Measurements from ENCODE around the gene BTBD16.

The BTBD16 gene

DNA sequence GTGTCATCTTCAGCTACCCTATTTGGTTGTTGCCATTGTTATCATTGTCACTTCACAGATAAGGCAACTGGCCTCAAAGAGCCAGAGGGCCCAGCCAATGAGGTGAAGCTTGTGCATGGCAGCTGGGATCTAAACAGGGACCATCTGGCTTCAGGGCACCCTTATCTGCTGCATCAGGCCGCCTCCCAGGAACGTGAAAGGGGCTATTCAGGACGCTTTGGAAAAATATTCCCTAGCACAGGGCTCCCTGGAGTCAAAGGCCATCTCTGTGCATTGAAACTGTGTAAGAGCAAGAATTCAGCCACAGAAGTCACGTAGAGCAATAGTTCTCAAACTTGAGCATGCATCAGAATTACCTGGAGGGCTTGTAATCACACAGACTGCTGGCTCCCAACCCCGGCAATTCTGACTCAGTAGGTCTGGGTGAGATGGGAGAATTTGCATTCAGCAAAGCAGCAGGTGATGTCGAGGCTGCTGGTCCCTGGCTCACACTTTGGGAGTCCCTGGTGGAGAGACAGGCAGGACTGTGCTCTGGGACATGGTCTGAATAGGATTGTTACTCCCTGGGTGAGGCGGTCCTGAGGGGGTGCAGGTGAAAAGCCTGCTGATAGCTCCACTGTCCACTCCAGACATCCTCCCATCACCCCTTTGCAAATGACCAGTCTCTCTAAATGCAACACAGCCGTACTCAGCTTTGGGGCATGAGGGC, 81.9 kb downstream of the BTBD16 start:
- no peak overlapping the region for H3K9ac ChIP-seq (ENCODE audit: low read length)
- H3K36me3 ChIP-seq (ENCODE audit: insufficient read depth, low read length), result no peaks in the 10 kb centered on the region
- no peak overlapping the region for H3K4me3 ChIP-seq (ENCODE audit: low read depth in 1 of 2, low read length in 2 of 2)
- H3K27ac ChIP-seq (ENCODE audit: low read depth, low read length), result no peak overlapping the region
- H3K4me1 ChIP-seq (ENCODE audit: insufficient read depth, low read length), result no peaks in the 10 kb centered on the region
- H3K27me3 ChIP-seq (ENCODE audit: control insufficient read depth in 1 of 2, insufficient read depth in 2 of 2, low read length in 2 of 2), result no peaks in the 10 kb centered on the region
- H3K9me3 ChIP-seq (ENCODE audit: low read length), result no peaks in the 10 kb centered on the region

DNA sequence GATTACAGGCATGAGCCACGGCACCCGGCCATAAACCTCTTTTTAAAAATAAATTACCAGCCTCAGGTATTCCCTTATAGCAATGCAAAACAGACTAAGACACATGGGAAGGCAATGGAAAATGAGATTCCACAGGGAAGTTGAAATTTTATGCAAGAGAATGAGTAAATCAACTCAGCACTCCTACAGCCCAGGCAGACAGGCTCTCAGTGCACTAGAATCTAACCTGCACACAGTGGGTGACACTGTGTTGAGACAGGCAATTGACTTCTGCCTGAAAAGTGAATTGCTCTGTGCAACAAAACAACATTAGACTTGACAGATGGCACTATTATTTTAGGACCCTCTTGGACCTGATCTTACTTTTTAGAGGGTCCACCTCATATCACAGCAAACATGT, 83.3 kb downstream of the BTBD16 start:
- H3K9me3 ChIP-seq (ENCODE audit: low read length), result no peaks in the 10 kb centered on the region
- no peaks in the 10 kb centered on the region for H3K4me1 ChIP-seq (ENCODE audit: insufficient read depth, low read length)
- H3K9ac ChIP-seq (ENCODE audit: low read length), result no peak overlapping the region
- H3K36me3 ChIP-seq (ENCODE audit: insufficient read depth, low read length), result no peaks in the 10 kb centered on the region
- H3K27me3 ChIP-seq (ENCODE audit: control insufficient read depth in 1 of 2, insufficient read depth in 2 of 2, low read length in 2 of 2), result no peaks in the 10 kb centered on the region
- H3K4me3 ChIP-seq (ENCODE audit: low read depth in 1 of 2, low read length in 2 of 2), result no peak overlapping the region
- no peak overlapping the region for H3K27ac ChIP-seq (ENCODE audit: low read depth, low read length)

DNA sequence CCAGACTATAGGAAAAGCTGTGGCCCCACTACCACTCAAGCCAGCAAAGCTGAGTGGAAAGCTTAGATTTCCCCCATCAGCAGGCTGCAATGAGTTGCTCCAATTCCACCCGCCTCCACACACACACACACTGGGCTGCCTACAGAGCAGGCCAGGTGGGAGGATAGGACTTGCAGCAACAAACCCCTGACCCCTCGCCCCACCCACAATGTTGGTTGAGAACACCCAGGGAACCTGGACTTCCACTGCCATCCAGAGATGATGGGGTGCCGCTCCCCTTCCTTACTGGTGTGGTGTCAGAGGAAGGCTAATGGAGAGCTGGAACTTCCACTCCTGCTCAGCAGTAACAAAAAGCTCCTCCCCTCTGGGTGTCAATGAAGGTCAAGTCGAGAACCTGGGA, 86.6 kb downstream of the BTBD16 start:
- no peaks in the 10 kb centered on the region for H3K36me3 ChIP-seq (ENCODE audit: insufficient read depth, low read length)
- H3K27ac ChIP-seq (ENCODE audit: low read depth, low read length), result no peak overlapping the region
- no peaks in the 10 kb centered on the region for H3K27me3 ChIP-seq (ENCODE audit: control insufficient read depth in 1 of 2, insufficient read depth in 2 of 2, low read length in 2 of 2)
- no peaks in the 10 kb centered on the region for H3K9me3 ChIP-seq (ENCODE audit: low read length)
- no peak overlapping the region for H3K4me3 ChIP-seq (ENCODE audit: low read depth in 1 of 2, low read length in 2 of 2)
- no peak overlapping the region for H3K9ac ChIP-seq (ENCODE audit: low read length)
- no peaks in the 10 kb centered on the region for H3K4me1 ChIP-seq (ENCODE audit: insufficient read depth, low read length)

DNA sequence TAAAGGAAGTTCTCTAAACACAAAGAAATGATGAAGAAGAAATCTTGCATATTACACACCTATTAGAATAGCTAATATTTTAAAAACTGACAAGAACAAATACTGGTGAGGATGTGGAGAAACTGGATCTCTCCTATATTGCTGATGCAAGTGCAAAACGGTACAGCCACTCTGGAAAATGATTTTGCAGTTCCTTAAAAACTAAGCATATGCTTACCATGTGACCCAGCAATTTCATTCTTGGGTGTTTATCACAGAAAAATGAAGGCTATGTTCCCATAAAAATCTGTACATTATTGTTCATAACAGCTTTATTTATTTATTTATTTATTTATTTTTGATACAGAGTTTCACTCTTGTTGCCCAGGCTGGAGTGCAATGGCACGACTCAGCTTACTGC, 88.5 kb downstream of the BTBD16 start:
- Histone ChIP-seq H3K9me3 (ENCODE audit: low read length) (no peaks in the 10 kb centered on the region), H3K27ac (ENCODE audit: low read depth, low read length) (no peak overlapping the region), H3K27me3 (ENCODE audit: control insufficient read depth in 1 of 2, insufficient read depth in 2 of 2, low read length in 2 of 2) (no peaks in the 10 kb centered on the region), H3K4me1 (ENCODE audit: insufficient read depth, low read length) (peaks cover 9% of the 10 kb centered on the region), H3K9ac (ENCODE audit: low read length) (no peak overlapping the region), H3K4me3 (ENCODE audit: low read depth in 1 of 2, low read length in 2 of 2) (no peak overlapping the region), H3K36me3 (ENCODE audit: insufficient read depth, low read length) (no peaks in the 10 kb centered on the region)

DNA sequence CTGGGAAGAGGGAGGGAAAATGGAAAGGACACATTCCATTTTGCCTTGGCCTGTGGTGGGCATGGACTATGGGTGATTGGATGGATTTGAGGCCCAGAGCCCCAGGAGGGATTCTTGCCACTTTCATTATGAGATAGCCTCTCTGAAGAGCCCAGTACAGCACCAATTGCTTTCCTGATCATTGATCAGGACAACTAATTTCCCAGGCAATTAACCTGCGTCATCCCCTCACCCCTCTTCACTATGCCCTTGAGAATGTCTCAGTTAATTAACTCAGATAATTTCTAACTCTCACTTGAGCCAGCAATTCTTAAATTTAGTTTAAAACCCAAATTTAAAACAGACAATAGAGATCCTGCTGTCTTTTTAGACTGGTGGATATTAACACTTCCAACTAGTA, 90.0 kb downstream of the BTBD16 start:
- no peaks in the 10 kb centered on the region for H3K27me3 ChIP-seq (ENCODE audit: control insufficient read depth in 1 of 2, insufficient read depth in 2 of 2, low read length in 2 of 2)
- H3K4me3 ChIP-seq (ENCODE audit: low read depth in 1 of 2, low read length in 2 of 2), result no peak overlapping the region
- no peak overlapping the region for H3K9ac ChIP-seq (ENCODE audit: low read length)
- no peaks in the 10 kb centered on the region for H3K9me3 ChIP-seq (ENCODE audit: low read length)
- H3K4me1 ChIP-seq (ENCODE audit: insufficient read depth, low read length), result peaks cover 11% of the 10 kb centered on the region
- no peak overlapping the region for H3K27ac ChIP-seq (ENCODE audit: low read depth, low read length)
- no peaks in the 10 kb centered on the region for H3K36me3 ChIP-seq (ENCODE audit: insufficient read depth, low read length)

DNA sequence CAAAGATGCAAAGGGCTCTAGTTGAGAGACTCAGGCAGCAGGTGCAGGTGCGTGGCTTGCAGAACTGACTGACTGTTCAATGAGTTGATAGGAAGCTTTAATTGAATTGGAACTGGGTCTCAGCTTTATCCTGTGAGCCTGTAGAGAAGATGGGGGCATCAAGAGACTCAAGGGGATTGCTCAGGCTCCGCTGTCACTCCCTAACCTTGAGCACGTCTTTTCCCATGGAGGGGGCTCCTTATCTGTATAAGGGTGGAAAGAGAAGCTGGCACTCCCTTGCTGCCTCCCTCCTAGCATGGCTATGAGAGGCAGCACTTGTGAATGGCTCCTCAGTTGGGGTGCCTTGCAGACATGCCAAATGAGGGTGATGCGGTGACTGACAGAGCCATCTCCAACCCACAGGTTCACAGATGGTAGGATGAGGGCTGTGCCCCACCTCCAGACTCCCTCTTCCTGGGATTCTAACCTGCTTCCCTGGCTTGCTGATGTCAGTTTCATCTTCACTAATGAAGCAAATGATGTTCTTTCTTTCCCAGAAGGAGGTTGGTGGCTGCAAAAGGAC, 91.0 kb downstream of the BTBD16 start:
- H3K36me3 ChIP-seq (ENCODE audit: insufficient read depth, low read length), result no peaks in the 10 kb centered on the region
- H3K27me3 ChIP-seq (ENCODE audit: control insufficient read depth in 1 of 2, insufficient read depth in 2 of 2, low read length in 2 of 2), result no peaks in the 10 kb centered on the region
- H3K27ac ChIP-seq (ENCODE audit: low read depth, low read length), result no peak overlapping the region
- H3K4me3 ChIP-seq (ENCODE audit: low read depth in 1 of 2, low read length in 2 of 2), result no peak overlapping the region
- peaks cover 11% of the 10 kb centered on the region for H3K4me1 ChIP-seq (ENCODE audit: insufficient read depth, low read length)
- H3K9ac ChIP-seq (ENCODE audit: low read length), result no peak overlapping the region
- H3K9me3 ChIP-seq (ENCODE audit: low read length), result no peaks in the 10 kb centered on the region

DNA sequence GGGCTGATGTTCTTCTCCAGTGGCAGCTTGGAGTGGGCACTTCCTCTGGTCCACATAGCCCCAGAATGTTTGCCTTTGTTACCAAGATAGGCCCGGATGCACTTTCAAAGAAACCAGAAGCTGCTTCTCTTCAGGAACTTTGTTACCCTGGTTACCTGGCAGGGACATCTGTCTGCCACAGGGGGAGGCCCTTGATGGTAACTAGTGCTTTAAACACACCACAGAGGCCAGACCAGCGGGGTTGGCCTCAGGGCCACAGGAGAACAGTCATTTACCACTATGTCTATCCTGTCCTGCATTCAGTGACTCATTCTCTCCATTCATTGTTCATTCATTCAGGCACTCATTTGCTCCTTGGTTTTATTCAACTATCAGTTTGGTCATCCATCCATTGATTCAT, 91.5 kb downstream of the BTBD16 start:
- Histone ChIP-seq H3K36me3 (ENCODE audit: insufficient read depth, low read length) (no peaks in the 10 kb centered on the region), H3K27me3 (ENCODE audit: control insufficient read depth in 1 of 2, insufficient read depth in 2 of 2, low read length in 2 of 2) (no peaks in the 10 kb centered on the region), H3K4me1 (ENCODE audit: insufficient read depth, low read length) (peaks cover 11% of the 10 kb centered on the region), H3K9me3 (ENCODE audit: low read length) (no peaks in the 10 kb centered on the region), H3K9ac (ENCODE audit: low read length) (no peak overlapping the region), H3K4me3 (ENCODE audit: low read depth in 1 of 2, low read length in 2 of 2) (no peak overlapping the region), H3K27ac (ENCODE audit: low read depth, low read length) (no peak overlapping the region)

DNA sequence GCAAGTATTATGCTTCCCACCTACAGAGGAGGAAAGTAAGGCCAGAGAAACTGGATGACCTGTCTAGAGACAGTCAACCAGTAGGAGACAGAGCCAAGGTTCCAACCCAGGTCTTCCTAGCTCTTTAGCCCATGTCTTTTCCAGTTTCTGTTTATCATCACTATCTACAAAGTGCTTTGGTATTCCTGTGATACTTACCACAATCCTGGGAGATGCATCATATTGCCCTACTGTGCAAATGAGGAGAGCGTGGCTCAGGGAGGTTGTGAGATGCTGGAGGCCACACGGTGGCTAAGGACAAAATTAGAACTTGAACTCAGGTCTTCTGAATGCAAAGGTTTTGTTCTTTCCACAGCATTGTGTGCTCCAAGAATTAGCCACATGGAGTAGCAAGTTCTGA, 92.2 kb downstream of the BTBD16 start:
- no peaks in the 10 kb centered on the region for H3K36me3 ChIP-seq (ENCODE audit: insufficient read depth, low read length)
- H3K4me3 ChIP-seq (ENCODE audit: low read depth in 1 of 2, low read length in 2 of 2), result no peak overlapping the region
- no peak overlapping the region for H3K9ac ChIP-seq (ENCODE audit: low read length)
- H3K4me1 ChIP-seq (ENCODE audit: insufficient read depth, low read length), result peaks cover 11% of the 10 kb centered on the region
- H3K9me3 ChIP-seq (ENCODE audit: low read length), result no peaks in the 10 kb centered on the region
- H3K27me3 ChIP-seq (ENCODE audit: control insufficient read depth in 1 of 2, insufficient read depth in 2 of 2, low read length in 2 of 2), result no peaks in the 10 kb centered on the region
- no peak overlapping the region for H3K27ac ChIP-seq (ENCODE audit: low read depth, low read length)

DNA sequence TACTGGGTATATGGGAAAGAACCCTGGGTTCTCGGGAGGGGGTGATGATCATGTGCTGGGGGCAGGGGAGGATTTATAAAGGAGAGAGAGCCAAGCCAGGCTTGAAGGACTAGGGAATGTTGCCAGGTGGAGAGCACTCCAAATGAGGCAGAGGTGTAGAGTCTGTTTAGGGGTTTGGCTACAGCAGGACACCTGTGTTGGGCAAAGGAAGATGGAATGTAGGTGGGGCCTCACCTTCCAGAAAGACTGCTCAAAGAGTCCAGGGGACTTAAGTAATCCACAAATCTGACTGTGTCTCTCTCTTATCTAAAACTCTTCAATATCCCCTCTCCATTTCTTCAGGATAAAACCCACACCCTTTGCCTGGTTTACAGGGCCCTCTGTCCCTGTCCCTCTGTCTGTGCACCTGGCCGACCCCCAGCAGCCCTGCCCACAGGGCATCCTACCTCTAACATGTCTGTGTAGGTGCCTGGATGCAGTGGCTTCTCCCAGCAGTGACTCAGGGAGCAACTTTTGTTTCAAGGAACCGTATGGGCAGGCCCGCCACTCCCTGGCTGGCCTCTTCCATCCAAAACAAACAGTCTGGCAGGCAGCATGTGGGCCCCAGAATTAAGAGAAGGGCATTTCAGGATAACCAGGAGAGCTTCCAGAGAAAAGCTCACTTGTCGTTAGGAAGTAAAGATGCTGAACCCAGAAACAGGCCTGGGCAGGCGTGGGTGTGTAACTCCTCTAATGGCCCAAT, 92.8 kb downstream of the BTBD16 start:
- H3K4me1 ChIP-seq (ENCODE audit: insufficient read depth, low read length), result peaks cover 11% of the 10 kb centered on the region
- H3K27ac ChIP-seq (ENCODE audit: low read depth, low read length), result peak overlapping the region; percentile 1
- H3K9me3 ChIP-seq (ENCODE audit: low read length), result no peaks in the 10 kb centered on the region
- no peaks in the 10 kb centered on the region for H3K27me3 ChIP-seq (ENCODE audit: control insufficient read depth in 1 of 2, insufficient read depth in 2 of 2, low read length in 2 of 2)
- H3K36me3 ChIP-seq (ENCODE audit: insufficient read depth, low read length), result no peaks in the 10 kb centered on the region
- no peak overlapping the region for H3K4me3 ChIP-seq (ENCODE audit: low read depth in 1 of 2, low read length in 2 of 2)
- H3K9ac ChIP-seq (ENCODE audit: low read length), result no peak overlapping the region

DNA sequence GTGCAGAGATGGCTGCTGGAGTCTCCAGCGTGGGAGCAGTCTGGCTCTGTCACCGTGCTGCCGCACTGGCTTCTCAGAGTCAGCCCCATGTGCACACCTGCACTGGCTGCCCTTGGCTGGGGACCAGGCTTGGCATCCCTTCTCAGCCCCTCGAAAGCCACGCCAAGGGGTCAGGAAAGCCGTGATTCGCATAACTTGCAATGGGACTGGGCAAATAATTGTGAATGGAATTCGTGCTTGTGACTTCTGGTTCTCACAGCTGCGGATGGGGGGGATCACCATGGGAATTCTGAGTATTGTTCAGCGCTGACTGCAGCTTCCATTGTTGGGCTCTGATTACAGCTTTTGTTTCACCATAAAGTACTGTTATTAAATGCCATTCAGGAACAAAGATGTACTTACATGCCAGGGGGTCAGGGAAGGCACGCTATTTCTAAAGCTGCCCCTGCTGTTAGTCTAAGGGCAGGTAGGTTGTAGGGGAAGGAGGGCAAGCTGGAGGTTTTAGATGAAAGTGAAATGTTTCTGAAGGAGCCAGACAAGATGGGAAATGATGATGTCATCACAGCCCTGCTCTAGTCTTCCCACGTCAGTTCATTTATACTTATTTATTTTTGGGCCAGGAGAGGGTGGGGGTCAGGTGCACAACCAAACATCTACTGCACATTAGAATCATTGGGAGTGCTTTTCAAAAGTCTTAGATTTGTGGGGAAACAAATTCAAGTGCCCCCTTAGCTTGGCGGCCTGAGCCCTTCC, 97.6 kb downstream of the BTBD16 start:
- H3K27ac ChIP-seq (ENCODE audit: low read depth, low read length), result no peak overlapping the region
- H3K4me3 ChIP-seq (ENCODE audit: low read depth in 1 of 2, low read length in 2 of 2), result no peak overlapping the region
- no peaks in the 10 kb centered on the region for H3K36me3 ChIP-seq (ENCODE audit: insufficient read depth, low read length)
- H3K9ac ChIP-seq (ENCODE audit: low read length), result no peak overlapping the region
- H3K9me3 ChIP-seq (ENCODE audit: low read length), result no peaks in the 10 kb centered on the region
- H3K27me3 ChIP-seq (ENCODE audit: control insufficient read depth in 1 of 2, insufficient read depth in 2 of 2, low read length in 2 of 2), result no peaks in the 10 kb centered on the region
- peaks cover 31% of the 10 kb centered on the region for H3K4me1 ChIP-seq (ENCODE audit: insufficient read depth, low read length)

DNA sequence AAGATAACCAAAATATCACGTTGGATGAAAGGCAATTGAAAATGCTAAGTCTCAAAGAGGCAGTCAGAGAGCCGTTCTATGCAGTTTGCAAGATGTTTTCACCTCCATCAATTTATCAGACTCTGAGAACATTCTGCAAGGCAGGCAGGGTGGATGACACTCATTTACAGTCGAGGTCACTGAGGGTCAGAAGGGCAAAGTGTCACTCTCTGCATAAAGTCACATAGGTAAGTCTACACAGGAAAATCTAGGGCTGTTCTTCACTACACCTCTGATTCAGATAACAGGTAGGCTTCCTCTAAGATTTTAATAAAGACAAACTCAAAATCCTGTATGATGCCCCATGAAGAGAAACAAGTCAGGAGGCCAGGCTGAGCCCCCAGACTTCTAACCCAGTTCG, 102.0 kb downstream of the BTBD16 start:
- peak overlapping the region; percentile 96 for H3K27ac ChIP-seq (ENCODE audit: low read depth, low read length)
- peak overlapping the region; percentile 67 for H3K9ac ChIP-seq (ENCODE audit: low read length)
- no peaks in the 10 kb centered on the region for H3K27me3 ChIP-seq (ENCODE audit: control insufficient read depth in 1 of 2, insufficient read depth in 2 of 2, low read length in 2 of 2)
- H3K9me3 ChIP-seq (ENCODE audit: low read length), result no peaks in the 10 kb centered on the region
- H3K36me3 ChIP-seq (ENCODE audit: insufficient read depth, low read length), result no peaks in the 10 kb centered on the region
- H3K4me1 ChIP-seq (ENCODE audit: insufficient read depth, low read length), result peaks cover 20% of the 10 kb centered on the region
- no peak overlapping the region for H3K4me3 ChIP-seq (ENCODE audit: low read depth in 1 of 2, low read length in 2 of 2)

Measured in muscle layer of colon (tissue), 2 donors.